IMR-90 (cell line): Measurements from ENCODE around the gene JPH3. TPM values are rescaled to one million over a fixed set of nuclear protein-coding genes. Genes with fewer than 3 reads are reported as not detected.

Source experiments
- ATAC-seq: fragments of 200-7000 bp; cut with Tn5 transposase; 2 replicates; pipeline ENCODE4 v1.9.1; 2020; ENCODE audit warnings: low read depth, mild to moderate bottlenecking, moderate library complexity
- BruUV-seq: library from RNA; stranded (reverse); fragments of 400-500 nt; replicated peaks from 2 replicates; lab custom pipeline; 2021; lab: Mats Ljungman, UMichigan
- CTCF ChIA-PET: fragments of 300-600 bp; formaldehyde crosslinking; extraction: SDS; loops from one replicate; lab custom pipeline; 2021; ENCODE audit warnings: antibody characterized with exemption; lab: Yijun Ruan, JAX
- POLR2A ChIA-PET: fragments of 300-600 bp; sonication (Branson Sonifier 250); formaldehyde crosslinking; loops from one replicate; lab custom pipeline; 2022; ENCODE audit warnings: antibody characterized with exemption; ENCODE audit not compliant: unreplicated experiment; lab: Charles Lee
- DNase-seq: peaks from one replicate; pipeline ENCODE4 v3.0.0; 2013
- H2AFZ ChIP-seq: replicated peaks from 2 replicates; pipeline ENCODE3; 2013; ENCODE audit warnings: low read length, mild to moderate bottlenecking; ENCODE audit not compliant: poor library complexity
- H2AK5ac ChIP-seq: 2 replicates; pipeline ENCODE4 v1.6.1; 2013; ENCODE audit warnings: low read depth, low read length, inconsistent platforms
- H2AK9ac ChIP-seq: replicated peaks from 2 replicates; pipeline ENCODE3; 2013; ENCODE audit warnings: mild to moderate bottlenecking, low read depth, low read length, moderate library complexity; ENCODE audit not compliant: poor library complexity
- H2BK120ac ChIP-seq: 2 replicates; pipeline ENCODE4 v1.6.1; 2013; ENCODE audit warnings: low read depth, low read length, inconsistent platforms
- H2BK15ac ChIP-seq: 3 replicates; pipeline ENCODE4 v1.6.1; 2013; ENCODE audit warnings: low read depth, low read length, inconsistent platforms
- H2BK20ac ChIP-seq: 2 replicates; pipeline ENCODE4 v1.6.1; 2013; ENCODE audit warnings: low read depth, mild to moderate bottlenecking, inconsistent platforms, low read length, moderate library complexity
- H2BK5ac ChIP-seq: 2 replicates; pipeline ENCODE4 v1.6.1; 2013; ENCODE audit warnings: mild to moderate bottlenecking, low read depth, low read length, inconsistent platforms; ENCODE audit not compliant: poor library complexity, severe bottlenecking
- H3K14ac ChIP-seq: replicated peaks from 2 replicates; pipeline ENCODE4 v1.6.1; 2013; ENCODE audit warnings: low read depth, low read length, inconsistent platforms
- H3K18ac ChIP-seq: 2 replicates; pipeline ENCODE4 v1.6.1; 2013; ENCODE audit warnings: low read depth, low read length, control low read depth
- H3K23ac ChIP-seq: 2 replicates; pipeline ENCODE4 v1.6.1; 2013; ENCODE audit warnings: low read depth, low read length, inconsistent platforms
- H3K27ac ChIP-seq: 2 replicates; pipeline ENCODE4 v1.5.1; 2013; ENCODE audit warnings: mild to moderate bottlenecking, control low read depth, low read length; ENCODE audit not compliant: insufficient read depth
- H3K27me3 ChIP-seq: 2 replicates; pipeline ENCODE4 v1.6.1; 2013; ENCODE audit warnings: low read length; ENCODE audit not compliant: control insufficient read depth, insufficient read depth
- H3K36me3 ChIP-seq: 2 replicates; pipeline ENCODE4 v1.6.1; 2013; ENCODE audit warnings: low read length, mixed read lengths; ENCODE audit not compliant: control insufficient read depth, insufficient read depth
- H3K4ac ChIP-seq: 2 replicates; pipeline ENCODE4 v1.6.1; 2013; ENCODE audit warnings: low read depth, low read length, inconsistent platforms
- H3K4me1 ChIP-seq: 2 replicates; pipeline ENCODE4 v1.6.1; 2013; ENCODE audit warnings: low read length, mixed read lengths; ENCODE audit not compliant: control insufficient read depth, insufficient read depth
- H3K4me2 ChIP-seq: 2 replicates; pipeline ENCODE4 v1.6.1; 2013; ENCODE audit warnings: low read depth, mild to moderate bottlenecking, control low read depth, low read length, moderate library complexity
- H3K4me3 ChIP-seq: 2 replicates; pipeline ENCODE4 v1.5.1; 2013; ENCODE audit warnings: low read depth, mild to moderate bottlenecking, control low read depth, low read length, moderate library complexity; ENCODE audit not compliant: insufficient read depth
- H3K56ac ChIP-seq: 2 replicates; pipeline ENCODE4 v1.6.1; 2013; ENCODE audit warnings: low read length, inconsistent platforms; ENCODE audit not compliant: insufficient read depth; ENCODE audit errors: extremely low read depth
- H3K79me1 ChIP-seq, 2 experiments: 2 replicates each; pipeline ENCODE4 v1.6.1; 2013; ENCODE audit warnings: low read length in 2 of 2, inconsistent platforms in 1 of 2, low read depth in 1 of 2
- H3K9ac ChIP-seq: 2 replicates; pipeline ENCODE4 v1.6.1; 2013; ENCODE audit warnings: low read depth, low read length, control low read depth
- H3K9me1 ChIP-seq: 2 replicates; pipeline ENCODE4 v1.6.1; 2013; ENCODE audit warnings: low read length, inconsistent platforms; ENCODE audit not compliant: insufficient read depth
- H3K9me3 ChIP-seq: 2 replicates; pipeline ENCODE4 v1.6.1; 2013; ENCODE audit warnings: low read length; ENCODE audit not compliant: control insufficient read depth, insufficient read depth
- H4K20me1 ChIP-seq: 2 replicates; pipeline ENCODE4 v1.6.1; 2013; ENCODE audit warnings: low read length, inconsistent platforms; ENCODE audit not compliant: insufficient read depth
- H4K5ac ChIP-seq: 2 replicates; pipeline ENCODE4 v1.6.1; 2013; ENCODE audit warnings: mild to moderate bottlenecking, low read depth, low read length, control low read depth
- H4K8ac ChIP-seq, 2 experiments: 2 replicates each; pipeline ENCODE4 v1.6.1; 2013; ENCODE audit warnings: low read depth in 2 of 2, low read length in 2 of 2, control low read depth in 1 of 2, inconsistent platforms in 1 of 2
- H4K91ac ChIP-seq: 2 replicates; pipeline ENCODE4 v1.6.1; 2013; ENCODE audit warnings: low read depth, low read length, inconsistent platforms; ENCODE audit not compliant: insufficient read depth
- FOS ChIP-seq: fragments of 150-350 bp; IDR thresholded peaks from 2 replicates; pipeline ENCODE4 v1.6.1; 2016; ENCODE audit warnings: low read depth, low read length
- MAFK ChIP-seq: IDR thresholded peaks from 2 replicates; pipeline ENCODE4 v1.6.1; 2012; ENCODE audit warnings: low read depth, low read length, improper control_type of control experiment
- MXI1 ChIP-seq: IDR thresholded peaks from 2 replicates; pipeline ENCODE4 v1.6.1; 2012; ENCODE audit warnings: low read depth, mild to moderate bottlenecking, low read length, moderate library complexity, borderline replicate concordance
- NFE2L2 ChIP-seq: fragments of 150-350 bp; IDR thresholded peaks from 2 replicates; pipeline ENCODE4 v1.6.1; 2016; ENCODE audit warnings: low read depth, mild to moderate bottlenecking, low read length
- RCOR1 ChIP-seq: IDR thresholded peaks from 2 replicates; pipeline ENCODE4 v1.6.1; 2012; ENCODE audit warnings: mild to moderate bottlenecking, low read length, improper control_type of control experiment; ENCODE audit not compliant: insufficient replicate concordance
- RFX5 ChIP-seq: IDR thresholded peaks from 2 replicates; pipeline ENCODE4 v1.8.0; 2012; ENCODE audit warnings: low read depth, mild to moderate bottlenecking, low read length, moderate library complexity
- WGBS, 2 experiments: methylation state at CpG; one replicate each; pipeline versions ENCODE4 v1.1.5 to v1.1.7; 2013; ENCODE audit warnings: missing lambda C conversion rate in 2 of 2; ENCODE audit not compliant: insufficient read length in 1 of 2; ENCODE audit errors: extremely low coverage in 2 of 2; 5-methylcytosine and 5-hydroxymethylcytosine counted together
- dilution Hi-C: fragments of 300-500 bp; cut with HindIII; formaldehyde crosslinking; loops from one replicate; pipeline ENCODE4 v1.14.3; 2018; ENCODE audit warnings: low sequenced_read_pairs; ENCODE audit not compliant: unreplicated experiment
- in situ Hi-C: fragments of 300-500 bp; cut with MboI; formaldehyde crosslinking; loops from 3 replicates; pipeline ENCODE4 v1.14.3; 2019; ENCODE audit warnings: low sequenced_read_pairs, inconsistent platforms, mixed read lengths
- intact Hi-C: fragments of 100-400 bp; cut with micrococcal nuclease; formaldehyde crosslinking; loops from 2 replicates; pipeline ENCODE4 v1.10.0; 2022
- polyA plus RNA-seq, 3 experiments: library from polyadenylated mRNA; depleted of rRNA; stranded (reverse); fragments of >200 nt; gene quantifications; 2 replicates each; pipeline ENCODE4 v1.2.3, GENCODE V29; 2012; ENCODE audit warnings: low replicate concordance in 1 of 3
- total RNA-seq: library from RNA; depleted of rRNA; stranded (reverse); fragments of >200 nt; gene quantifications from 2 replicates; pipeline ENCODE4 v1.2.3, GENCODE V29; 2012
- TF ChIP-seq, protein P1 (sequence below): fragments of 150-350 bp; IDR thresholded peaks from 2 replicates; pipeline ENCODE4 v1.6.1; 2016; ENCODE audit warnings: low read depth, mild to moderate bottlenecking, low read length, moderate library complexity, borderline replicate concordance
- TF ChIP-seq, protein P2 (sequence below): fragments of 150-350 bp; IDR thresholded peaks from 2 replicates; pipeline ENCODE4 v1.6.1; 2017; ENCODE audit warnings: mild to moderate bottlenecking, antibody characterized with exemption, low read length, low read depth

JPH3 gene
- total and polyA plus RNA-seq, 2 of the 4 experiments (the other 2 are of a cell fraction), result 0.03 TPM; not detected in 1

- Histone ChIP-seq H2AFZ (peak overlapping the region; percentile 32), H3K36me3 (no peaks in the 10 kb centered on the region), H3K23ac (no peak overlapping the region), H2AK9ac (no peak overlapping the region), H2BK5ac (no peak overlapping the region), H2AK5ac (no peak overlapping the region), H3K79me1 (no peaks in the 10 kb centered on the region), H3K9me3 (no peaks in the 10 kb centered on the region), H3K9ac (no peak overlapping the region), H2BK15ac (no peak overlapping the region), H2BK20ac (no peak overlapping the region), H4K5ac (no peak overlapping the region), H3K27me3 (peaks cover 52% of the 10 kb centered on the region), H3K4me1 (no peaks in the 10 kb centered on the region), H4K91ac (no peak overlapping the region), H4K20me1 (no peaks in the 10 kb centered on the region; the same call in 1 of the 2 replicates), H3K18ac (no peak overlapping the region), H3K9me1 (no peaks in the 10 kb centered on the region), H3K56ac (no peak overlapping the region), H3K4me3 (no peak overlapping the region), H3K27ac (no peak overlapping the region), H4K8ac (no peak overlapping the region), H3K4ac (no peak overlapping the region), H3K14ac (no peak overlapping the region), H3K4me2 (no peak overlapping the region), H2BK120ac (no peak overlapping the region)
- no peak for DNase-seq
- no peak for ATAC-seq
- CTCF ChIA-PET, result no interaction called here
- in situ Hi-C loops, result no loop called here
- dilution Hi-C loops, result no loop called here
- BruUV-seq, result no TSS peak
- WGBS, 2 experiments, result 65% methylated on average over 14 of the region's 21 CpGs; no CpG with 5 or more reads in 1 of the 2 experiments
- POLR2A ChIA-PET, result no interaction called here
- TF ChIP-seq, protein P1, sequence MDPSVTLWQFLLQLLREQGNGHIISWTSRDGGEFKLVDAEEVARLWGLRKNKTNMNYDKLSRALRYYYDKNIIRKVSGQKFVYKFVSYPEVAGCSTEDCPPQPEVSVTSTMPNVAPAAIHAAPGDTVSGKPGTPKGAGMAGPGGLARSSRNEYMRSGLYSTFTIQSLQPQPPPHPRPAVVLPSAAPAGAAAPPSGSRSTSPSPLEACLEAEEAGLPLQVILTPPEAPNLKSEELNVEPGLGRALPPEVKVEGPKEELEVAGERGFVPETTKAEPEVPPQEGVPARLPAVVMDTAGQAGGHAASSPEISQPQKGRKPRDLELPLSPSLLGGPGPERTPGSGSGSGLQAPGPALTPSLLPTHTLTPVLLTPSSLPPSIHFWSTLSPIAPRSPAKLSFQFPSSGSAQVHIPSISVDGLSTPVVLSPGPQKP, result no peak
- no peak for TF ChIP-seq NFE2L2
- TF ChIP-seq FOS, result no peak
- TF ChIP-seq RFX5, result no peak
- no peak for TF ChIP-seq MAFK
- no peak for TF ChIP-seq RCOR1
- TF ChIP-seq, protein P2, sequence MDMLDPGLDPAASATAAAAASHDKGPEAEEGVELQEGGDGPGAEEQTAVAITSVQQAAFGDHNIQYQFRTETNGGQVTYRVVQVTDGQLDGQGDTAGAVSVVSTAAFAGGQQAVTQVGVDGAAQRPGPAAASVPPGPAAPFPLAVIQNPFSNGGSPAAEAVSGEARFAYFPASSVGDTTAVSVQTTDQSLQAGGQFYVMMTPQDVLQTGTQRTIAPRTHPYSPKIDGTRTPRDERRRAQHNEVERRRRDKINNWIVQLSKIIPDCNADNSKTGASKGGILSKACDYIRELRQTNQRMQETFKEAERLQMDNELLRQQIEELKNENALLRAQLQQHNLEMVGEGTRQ, result no peak
- TF ChIP-seq MXI1, result no peak
- intact Hi-C loops, result no loop called here
These were observed 67.4 kb downstream of the JPH3 start for GRCh38 chr16:87669672-87670071.
